ENCODE results near the gene HPS5.

DNA sequence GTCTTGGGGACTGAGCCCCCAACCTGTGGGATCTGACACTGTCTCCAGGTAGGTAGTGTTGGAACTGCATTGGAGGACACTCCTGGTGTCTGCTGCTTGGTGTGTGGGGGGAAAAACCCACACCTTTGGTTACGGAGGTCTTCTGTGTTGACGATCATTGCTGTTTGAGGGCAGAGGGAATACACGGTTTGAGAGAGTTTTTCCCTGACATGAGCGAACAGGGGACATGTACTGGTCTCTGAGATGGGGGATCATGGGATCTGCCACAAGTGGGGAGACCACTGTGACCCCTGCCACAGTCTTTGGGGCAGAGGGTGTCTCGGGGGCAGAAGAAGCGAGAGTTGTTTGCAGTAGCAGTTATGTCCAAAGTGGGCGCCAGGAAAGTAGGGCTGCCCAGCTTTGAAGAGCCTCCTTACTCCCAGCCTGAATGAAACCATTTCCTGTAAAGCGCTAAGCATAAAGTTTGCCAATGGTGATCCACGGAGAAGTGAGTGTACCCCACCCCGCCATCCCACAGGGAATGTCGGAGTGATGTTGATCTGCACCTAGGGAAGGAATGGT, 68.1 kb downstream of the HPS5 start:
- TF ChIP-seq POLR2A (IDR thresholded peaks at IDR 0.05; ENCODE audit: extremely low read depth, insufficient read length) (no peak), MYC (IDR thresholded peaks at IDR 0.05; ENCODE audit: low read depth, low read length) (no peak)
- TF ChIP-seq, protein P1, sequence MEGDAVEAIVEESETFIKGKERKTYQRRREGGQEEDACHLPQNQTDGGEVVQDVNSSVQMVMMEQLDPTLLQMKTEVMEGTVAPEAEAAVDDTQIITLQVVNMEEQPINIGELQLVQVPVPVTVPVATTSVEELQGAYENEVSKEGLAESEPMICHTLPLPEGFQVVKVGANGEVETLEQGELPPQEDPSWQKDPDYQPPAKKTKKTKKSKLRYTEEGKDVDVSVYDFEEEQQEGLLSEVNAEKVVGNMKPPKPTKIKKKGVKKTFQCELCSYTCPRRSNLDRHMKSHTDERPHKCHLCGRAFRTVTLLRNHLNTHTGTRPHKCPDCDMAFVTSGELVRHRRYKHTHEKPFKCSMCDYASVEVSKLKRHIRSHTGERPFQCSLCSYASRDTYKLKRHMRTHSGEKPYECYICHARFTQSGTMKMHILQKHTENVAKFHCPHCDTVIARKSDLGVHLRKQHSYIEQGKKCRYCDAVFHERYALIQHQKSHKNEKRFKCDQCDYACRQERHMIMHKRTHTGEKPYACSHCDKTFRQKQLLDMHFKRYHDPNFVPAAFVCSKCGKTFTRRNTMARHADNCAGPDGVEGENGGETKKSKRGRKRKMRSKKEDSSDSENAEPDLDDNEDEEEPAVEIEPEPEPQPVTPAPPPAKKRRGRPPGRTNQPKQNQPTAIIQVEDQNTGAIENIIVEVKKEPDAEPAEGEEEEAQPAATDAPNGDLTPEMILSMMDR (IDR thresholded peaks at IDR 0.05; ENCODE audit: low read depth, low read length) = no peak
- TF ChIP-seq, protein P2, sequence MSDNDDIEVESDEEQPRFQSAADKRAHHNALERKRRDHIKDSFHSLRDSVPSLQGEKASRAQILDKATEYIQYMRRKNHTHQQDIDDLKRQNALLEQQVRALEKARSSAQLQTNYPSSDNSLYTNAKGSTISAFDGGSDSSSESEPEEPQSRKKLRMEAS (IDR thresholded peaks at IDR 0.05; ENCODE audit: low read depth, low read length) = no peak
